GM10266 (cell line): ENCODE data around the gene TMPRSS11E.
"Not testable (repeated sequence)": the region's sequence is repeated elsewhere in the genome, so short reads cannot be mapped to it uniquely, and the experiment has no call there.

Experiments used
- DNase-seq: peaks from one replicate; pipeline ENCODE4 v3.0.0; 2012; ENCODE audit errors: extremely low spot score
- TF ChIP-seq, protein P1 (sequence below): IDR thresholded peaks from 2 replicates; pipeline ENCODE4 v1.5.1; 2012; ENCODE audit warnings: mild to moderate bottlenecking, low read depth; ENCODE audit not compliant: control insufficient read depth, insufficient read depth; ENCODE audit errors: missing control alignments

Gene TMPRSS11E, protein sequence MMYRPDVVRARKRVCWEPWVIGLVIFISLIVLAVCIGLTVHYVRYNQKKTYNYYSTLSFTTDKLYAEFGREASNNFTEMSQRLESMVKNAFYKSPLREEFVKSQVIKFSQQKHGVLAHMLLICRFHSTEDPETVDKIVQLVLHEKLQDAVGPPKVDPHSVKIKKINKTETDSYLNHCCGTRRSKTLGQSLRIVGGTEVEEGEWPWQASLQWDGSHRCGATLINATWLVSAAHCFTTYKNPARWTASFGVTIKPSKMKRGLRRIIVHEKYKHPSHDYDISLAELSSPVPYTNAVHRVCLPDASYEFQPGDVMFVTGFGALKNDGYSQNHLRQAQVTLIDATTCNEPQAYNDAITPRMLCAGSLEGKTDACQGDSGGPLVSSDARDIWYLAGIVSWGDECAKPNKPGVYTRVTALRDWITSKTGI

DNA sequence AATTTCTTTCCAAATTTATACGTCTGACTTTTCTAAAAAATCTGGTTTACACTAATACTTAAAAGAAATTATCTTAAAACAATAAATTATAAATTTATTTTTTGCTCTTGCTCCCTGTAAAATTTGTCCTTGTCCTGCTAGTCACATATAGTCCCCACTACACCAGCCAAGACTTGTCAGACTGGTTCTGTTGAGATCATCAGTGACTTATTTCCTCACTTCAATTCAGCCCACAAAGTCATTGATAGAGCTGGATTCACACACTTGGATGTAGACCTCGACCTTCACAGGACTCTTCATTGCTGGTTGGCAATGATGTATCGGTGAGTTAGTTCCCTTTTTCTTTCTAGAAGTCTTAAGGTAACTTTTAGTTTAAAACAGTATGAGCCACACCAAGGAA, at the start of gene TMPRSS11E:
TMPRSS11E (plus strand) TSS at position 263 of the 400 bp plus-strand sequence; CDS start at position 313, 50 bp downstream.
- DNase-seq, result no peak
- TF ChIP-seq, protein P1, sequence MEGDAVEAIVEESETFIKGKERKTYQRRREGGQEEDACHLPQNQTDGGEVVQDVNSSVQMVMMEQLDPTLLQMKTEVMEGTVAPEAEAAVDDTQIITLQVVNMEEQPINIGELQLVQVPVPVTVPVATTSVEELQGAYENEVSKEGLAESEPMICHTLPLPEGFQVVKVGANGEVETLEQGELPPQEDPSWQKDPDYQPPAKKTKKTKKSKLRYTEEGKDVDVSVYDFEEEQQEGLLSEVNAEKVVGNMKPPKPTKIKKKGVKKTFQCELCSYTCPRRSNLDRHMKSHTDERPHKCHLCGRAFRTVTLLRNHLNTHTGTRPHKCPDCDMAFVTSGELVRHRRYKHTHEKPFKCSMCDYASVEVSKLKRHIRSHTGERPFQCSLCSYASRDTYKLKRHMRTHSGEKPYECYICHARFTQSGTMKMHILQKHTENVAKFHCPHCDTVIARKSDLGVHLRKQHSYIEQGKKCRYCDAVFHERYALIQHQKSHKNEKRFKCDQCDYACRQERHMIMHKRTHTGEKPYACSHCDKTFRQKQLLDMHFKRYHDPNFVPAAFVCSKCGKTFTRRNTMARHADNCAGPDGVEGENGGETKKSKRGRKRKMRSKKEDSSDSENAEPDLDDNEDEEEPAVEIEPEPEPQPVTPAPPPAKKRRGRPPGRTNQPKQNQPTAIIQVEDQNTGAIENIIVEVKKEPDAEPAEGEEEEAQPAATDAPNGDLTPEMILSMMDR, result no peak

DNA sequence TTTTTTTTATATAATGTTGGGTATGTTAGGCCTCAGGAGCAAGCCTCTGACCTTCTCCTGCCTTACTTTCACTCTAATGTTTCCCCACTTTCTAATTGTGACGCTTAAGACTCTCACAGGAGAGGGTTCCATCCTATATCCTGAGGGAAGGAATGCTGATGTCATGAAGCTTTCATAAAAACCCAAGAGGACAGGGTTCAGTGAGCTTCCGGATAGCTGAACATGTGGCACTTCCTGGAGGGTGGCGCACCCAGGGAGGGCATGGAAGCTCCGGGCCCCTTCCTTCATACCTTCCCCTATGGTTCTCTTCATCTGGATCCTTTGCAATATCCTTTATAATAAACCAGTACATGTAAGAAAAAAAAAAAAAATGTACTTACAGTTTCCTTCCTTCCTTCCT, 48.0 kb upstream of the TMPRSS11E start:
- DNase-seq, result no peak
- TF ChIP-seq, protein P1, result no peak

DNA sequence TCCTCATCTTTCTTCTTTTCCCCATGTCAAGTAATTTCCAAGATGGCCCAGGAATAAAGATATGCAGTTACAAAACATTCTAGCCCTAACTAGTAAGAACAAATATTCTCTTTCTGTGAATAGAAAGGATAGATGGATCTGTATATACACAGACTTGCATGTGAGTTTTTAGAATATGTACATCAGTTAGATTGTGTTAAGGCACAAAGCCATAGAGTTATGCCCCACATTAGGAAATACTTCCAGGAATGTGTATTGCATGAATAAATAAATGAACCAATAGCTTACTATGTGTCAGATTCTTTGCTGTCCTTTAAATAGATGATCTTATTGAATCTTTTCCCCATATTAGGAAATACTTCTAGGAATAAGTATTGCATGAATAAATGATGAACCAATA, 46.0 kb upstream of the TMPRSS11E start:
- TF ChIP-seq, protein P1, result no peak
- no peak for DNase-seq

DNA sequence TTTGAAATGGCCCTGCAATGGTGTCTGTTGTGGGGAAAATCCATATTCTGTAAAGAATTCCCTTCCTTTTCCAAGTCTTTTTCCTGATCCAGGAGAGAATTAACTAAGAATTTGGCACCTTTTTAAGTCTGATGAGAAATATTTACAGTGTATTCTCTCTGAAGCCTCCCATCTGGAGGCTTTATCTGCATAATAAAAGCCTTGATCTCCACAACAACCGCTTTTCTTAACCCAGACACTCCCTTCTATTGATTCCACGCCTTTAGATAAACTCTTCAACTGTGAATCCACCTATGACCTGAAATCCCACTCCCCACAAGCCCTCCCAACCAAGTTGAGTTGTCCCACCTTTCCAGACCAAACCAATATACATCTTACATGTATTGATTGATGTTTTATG, 43.1 kb upstream of the TMPRSS11E start:
- TF ChIP-seq, protein P1, result no peak
- DNase-seq, result no peak

DNA sequence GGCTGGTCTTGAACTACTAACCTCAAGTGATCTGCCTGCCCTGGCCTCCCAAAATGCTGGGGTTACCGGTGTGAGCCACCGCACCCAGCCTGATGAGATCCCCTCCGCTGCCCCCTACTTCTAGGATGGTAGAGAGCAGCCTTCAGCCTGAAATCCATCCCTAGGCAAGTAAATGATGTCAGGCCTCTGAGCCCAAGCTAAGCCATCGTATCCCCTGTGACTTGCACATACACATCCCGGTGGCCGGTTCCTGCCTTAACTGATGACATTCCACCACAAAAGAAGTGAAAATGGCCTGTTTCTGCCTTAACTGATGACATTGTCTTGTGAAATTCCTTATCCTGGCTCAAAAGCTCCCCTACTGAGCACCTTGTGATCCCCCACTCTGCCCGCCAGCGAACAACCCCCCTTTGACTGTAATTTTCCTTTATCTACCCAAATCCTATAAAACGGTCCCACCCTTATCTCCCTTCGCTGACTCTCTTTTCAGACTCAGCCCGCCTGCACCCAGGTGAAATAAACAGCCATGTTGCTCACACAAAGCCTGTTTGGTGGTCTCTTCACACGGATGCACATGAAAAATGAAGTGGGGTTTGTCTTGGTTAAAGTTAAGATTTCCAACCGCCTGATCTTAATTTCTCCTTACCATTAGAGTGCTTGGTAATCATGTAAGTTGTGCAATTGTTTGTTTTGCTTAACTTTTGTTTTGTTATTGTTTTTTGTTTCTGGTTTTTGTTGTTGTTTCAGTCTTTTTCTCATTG, 41.4 kb upstream of the TMPRSS11E start:
- not testable (repeated sequence) for DNase-seq

DNA sequence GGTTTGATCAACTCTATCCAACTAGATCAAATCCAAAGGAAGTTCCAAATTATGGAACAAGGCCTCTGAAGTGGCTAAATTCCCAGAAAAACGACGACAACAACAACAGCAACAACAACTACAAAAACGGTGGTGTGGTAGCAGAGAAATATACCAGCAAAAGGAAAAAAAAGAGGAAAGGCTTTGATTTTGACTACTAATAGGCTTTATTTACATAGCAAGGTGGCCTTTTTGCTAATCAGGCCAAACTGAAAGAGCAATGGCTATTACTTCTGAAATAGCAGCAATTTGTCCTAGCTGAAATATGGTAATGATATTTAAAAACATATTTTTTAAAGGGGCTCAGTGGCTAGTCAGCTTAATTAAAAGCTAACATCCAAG, 40.8 kb upstream of the TMPRSS11E start:
- TF ChIP-seq, protein P1, result no peak
- no peak for DNase-seq

DNA sequence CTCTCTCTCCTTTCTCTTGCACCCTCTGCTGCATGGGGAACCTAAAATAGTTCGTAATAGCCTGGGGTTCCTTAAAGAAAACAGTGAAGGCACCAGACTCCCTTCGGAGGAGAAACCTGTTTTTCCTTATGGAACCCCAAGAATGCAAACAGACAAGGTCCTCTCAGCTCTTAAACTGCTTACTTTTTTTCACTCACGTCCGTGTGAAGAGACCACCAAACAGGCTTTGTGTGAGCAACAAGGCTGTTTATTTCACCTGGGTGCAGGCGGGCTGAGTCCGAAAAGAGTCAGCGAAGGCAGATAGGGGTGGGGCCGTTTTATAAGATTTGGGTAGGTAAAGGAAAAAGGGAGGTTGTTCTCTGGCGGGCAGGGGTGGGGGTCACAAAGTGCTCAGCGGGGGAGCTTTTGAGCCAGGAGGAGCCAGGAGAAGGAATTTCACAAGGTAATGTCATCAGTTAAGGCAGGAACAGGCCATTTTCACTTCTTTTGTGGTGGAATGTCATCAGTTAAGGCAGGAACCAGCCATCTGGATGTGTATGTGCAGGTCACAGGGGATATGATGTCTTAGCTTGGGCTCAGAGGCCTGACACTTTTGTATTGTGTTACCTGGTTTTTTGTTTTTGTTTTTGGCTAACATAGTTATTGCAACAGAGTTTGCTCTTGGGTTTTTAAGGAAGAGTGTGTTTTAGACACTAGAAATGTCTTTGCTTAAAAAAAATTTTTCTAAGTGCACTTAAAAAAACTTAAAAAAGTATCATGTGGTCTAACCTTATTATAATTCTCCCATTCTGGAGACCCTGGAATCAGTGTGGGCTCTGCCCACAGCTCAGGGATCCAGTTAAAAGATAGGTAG, 40.0 kb upstream of the TMPRSS11E start:
- not testable (repeated sequence) for DNase-seq

DNA sequence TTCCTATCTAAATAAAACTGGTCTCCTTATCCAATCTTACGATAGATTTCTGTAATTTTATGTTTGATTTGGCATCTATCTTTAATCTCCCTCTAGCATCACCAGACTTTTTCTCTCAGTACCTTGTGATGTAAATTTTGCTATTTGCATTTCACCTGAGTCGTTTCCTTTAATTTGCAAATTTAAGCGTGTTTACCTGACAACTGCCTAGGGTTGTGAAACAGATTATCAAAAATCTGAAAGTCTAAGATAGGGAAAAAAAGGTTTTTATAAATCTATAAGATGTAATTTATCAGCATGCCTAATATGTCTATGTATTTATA, 39.4 kb upstream of the TMPRSS11E start:
- DNase-seq, result no peak
- TF ChIP-seq, protein P1, result no peak
